Loucy (cell line): ENCODE results near the gene SLC25A26.

Experiments
- H2AFZ ChIP-seq: fragments of 200-600 bp; sonication (generic); 2 replicates; pipeline ENCODE4 v1.6.0; 2016; ENCODE audit warnings: antibody characterized with exemption, mild to moderate bottlenecking, low read length, moderate library complexity
- H3F3A ChIP-seq: fragments of 200-600 bp; 2 replicates; pipeline ENCODE4 v1.6.0; 2016; ENCODE audit warnings: antibody characterized with exemption, low read depth, mild to moderate bottlenecking
- H3K27me3 ChIP-seq: fragments of 200-600 bp; sonication (generic); 2 replicates; pipeline ENCODE4 v1.6.1; 2014; ENCODE audit warnings: low read length, mild to moderate bottlenecking; ENCODE audit not compliant: insufficient read depth, poor library complexity, severe bottlenecking
- H3K36me3 ChIP-seq: fragments of 200-600 bp; sonication (generic); 2 replicates; pipeline ENCODE4 v1.6.1; 2016; ENCODE audit warnings: low read length; ENCODE audit not compliant: insufficient read depth
- H3K4me1 ChIP-seq: fragments of 200-600 bp; sonication (generic); 2 replicates; pipeline ENCODE4 v1.5.1; 2014; ENCODE audit warnings: low read length, mild to moderate bottlenecking; ENCODE audit not compliant: insufficient read depth, poor library complexity, severe bottlenecking
- H3K4me2 ChIP-seq: fragments of 200-600 bp; sonication (generic); 2 replicates; pipeline ENCODE4 v1.6.0; 2014; ENCODE audit warnings: antibody characterized with exemption, low read length, low read depth, mild to moderate bottlenecking; ENCODE audit not compliant: poor library complexity, severe bottlenecking
- H3K4me3 ChIP-seq: fragments of 200-600 bp; sonication (generic); 2 replicates; pipeline ENCODE4 v1.5.1; 2014; ENCODE audit warnings: low read length, mild to moderate bottlenecking, mixed read lengths; ENCODE audit not compliant: poor library complexity, severe bottlenecking
- H3K79me2 ChIP-seq: fragments of 200-600 bp; sonication (generic); 2 replicates; pipeline ENCODE4 v1.6.1; 2014; ENCODE audit warnings: low read length; ENCODE audit not compliant: insufficient read depth
- H3K9ac ChIP-seq: fragments of 200-600 bp; sonication (generic); 2 replicates; pipeline ENCODE4 v1.6.0; 2014; ENCODE audit warnings: mild to moderate bottlenecking, low read depth, low read length, moderate library complexity; ENCODE audit not compliant: poor library complexity, severe bottlenecking
- H3K9me2 ChIP-seq: fragments of 200-600 bp; sonication (generic); replicated peaks from 2 replicates; pipeline ENCODE4 v1.6.1; 2016; ENCODE audit warnings: low read depth, low read length, mixed read lengths
- H3K9me3 ChIP-seq: fragments of 200-600 bp; sonication (generic); 2 replicates; pipeline ENCODE4 v1.6.1; 2014; ENCODE audit warnings: mild to moderate bottlenecking, antibody characterized with exemption, low read length, low read depth; ENCODE audit not compliant: insufficient read depth
- H4K20me1 ChIP-seq: fragments of 200-600 bp; sonication (generic); 2 replicates; pipeline ENCODE4 v1.6.0; 2014; ENCODE audit warnings: antibody characterized with exemption, low read length, mild to moderate bottlenecking; ENCODE audit not compliant: insufficient read depth, poor library complexity, severe bottlenecking
- CTCF ChIP-seq: fragments of 200-600 bp; sonication (generic); conservative IDR thresholded peaks from 2 replicates; pipeline ENCODE4 v1.5.1; 2014; ENCODE audit warnings: mild to moderate bottlenecking, antibody characterized with exemption, low read length
- EZH2phosphoT487 ChIP-seq: fragments of 200-600 bp; IDR thresholded peaks from 2 replicates; pipeline ENCODE4 v1.6.1; 2018; ENCODE audit warnings: antibody characterized with exemption, mild to moderate bottlenecking, moderate library complexity, borderline replicate concordance

SLC25A26 gene

GRCh38 chr3:66367979-66368378, 147.2 kb downstream of the SLC25A26 start:
- Histone ChIP-seq H2AFZ (no peak overlapping the region), H3K27me3 (no peaks in the 10 kb centered on the region), H3K9me2 (no peaks in the 10 kb centered on the region), H3K4me1 (peaks cover 62% of the 10 kb centered on the region), H3K4me2 (no peak overlapping the region), H3K4me3 (no peak overlapping the region), H3K36me3 (no peaks in the 10 kb centered on the region; the same call in 1 of the 2 replicates), H3K9ac (no peak overlapping the region), H3F3A (no peaks in the 10 kb centered on the region), H3K79me2 (no peaks in the 10 kb centered on the region), H3K9me3 (no peaks in the 10 kb centered on the region), H4K20me1 (no peaks in the 10 kb centered on the region)
- TF ChIP-seq CTCF (no peak), EZH2phosphoT487 (no peak)

DNA sequence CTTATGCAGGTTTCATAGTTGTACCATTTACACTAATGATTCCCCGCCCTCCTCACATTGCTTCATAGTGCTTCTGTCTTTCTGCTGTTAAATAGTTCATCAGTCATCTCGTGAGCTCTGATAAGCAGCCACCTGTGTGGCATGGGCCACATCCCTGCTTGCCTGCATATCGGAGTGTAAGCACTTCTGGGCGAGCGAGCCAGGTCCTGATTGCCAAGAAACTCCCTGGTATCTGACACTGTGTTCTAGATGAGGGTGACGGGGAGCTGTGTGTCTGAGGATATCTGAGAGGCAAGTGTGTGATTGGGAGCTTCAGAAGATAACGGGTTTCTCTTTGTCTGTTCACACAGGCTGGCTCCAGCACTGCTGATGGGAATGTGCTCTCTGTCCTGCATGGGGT, 149.4 kb downstream of the SLC25A26 start:
- H3K36me3 ChIP-seq: no peaks in the 10 kb centered on the region; the same call in 1 of the 2 replicates
- no peaks in the 10 kb centered on the region for H3K9me3 ChIP-seq
- H2AFZ ChIP-seq: no peak overlapping the region
- no peak overlapping the region for H3K9ac ChIP-seq
- H3K79me2 ChIP-seq: no peaks in the 10 kb centered on the region
- no peaks in the 10 kb centered on the region for H3K27me3 ChIP-seq
- no peaks in the 10 kb centered on the region for H3K9me2 ChIP-seq
- TF ChIP-seq CTCF (no peak), EZH2phosphoT487 (no peak)
- no peaks in the 10 kb centered on the region for H4K20me1 ChIP-seq
- H3F3A ChIP-seq: no peaks in the 10 kb centered on the region
- H3K4me3 ChIP-seq: no peak overlapping the region
- H3K4me2 ChIP-seq: no peak overlapping the region
- H3K4me1 ChIP-seq: peaks cover 55% of the 10 kb centered on the region

DNA sequence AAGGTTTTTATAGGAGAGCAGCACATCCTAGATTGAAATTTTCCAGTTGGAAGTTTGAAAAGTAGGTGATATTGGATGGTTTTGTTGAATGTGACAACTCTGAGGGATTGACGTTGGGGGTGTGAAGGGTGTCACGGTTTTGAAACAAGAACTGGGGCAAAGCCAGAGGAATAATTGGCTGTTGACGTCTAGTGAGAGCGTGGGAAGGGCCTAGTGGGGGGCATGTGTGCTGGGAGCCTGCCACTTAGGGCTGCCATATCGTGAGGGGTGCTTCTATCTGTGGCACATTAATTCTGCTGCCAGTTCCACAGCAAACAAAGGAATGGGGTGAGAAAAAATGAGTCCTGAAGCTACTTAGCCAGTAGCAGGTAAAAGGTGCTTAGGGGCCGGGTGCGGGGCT, 150.6 kb downstream of the SLC25A26 start:
- no peaks in the 10 kb centered on the region for H3K9me3 ChIP-seq
- TF ChIP-seq CTCF: no peak
- TF ChIP-seq EZH2phosphoT487: no peak
- H3K79me2 ChIP-seq: no peaks in the 10 kb centered on the region
- H3K4me2 ChIP-seq: no peak overlapping the region
- no peaks in the 10 kb centered on the region for H3K27me3 ChIP-seq
- peaks cover 47% of the 10 kb centered on the region for H3K4me1 ChIP-seq
- no peak overlapping the region for H2AFZ ChIP-seq
- H3K9me2 ChIP-seq: no peaks in the 10 kb centered on the region
- H3K9ac ChIP-seq: no peak overlapping the region
- no peaks in the 10 kb centered on the region for H4K20me1 ChIP-seq
- peaks cover 10% of the 10 kb centered on the region; the same call in 1 of the 2 replicates for H3K36me3 ChIP-seq
- H3K4me3 ChIP-seq: no peak overlapping the region
- no peaks in the 10 kb centered on the region for H3F3A ChIP-seq
